ENCODE data around the gene KIF26B. TPM values are rescaled to one million over a fixed set of nuclear protein-coding genes. Genes with fewer than 3 reads are reported as not detected.

The KIF26B gene
- total RNA-seq, 1 donor from 2014 or later = 3.4 TPM

- Mint-ChIP-seq H3K4me3 (ENCODE audit: unreplicated experiment) (no peak overlapping the region), H3K27ac (ENCODE audit: unreplicated experiment) (no peak overlapping the region), H3K4me1 (ENCODE audit: unreplicated experiment) (peaks cover 4% of the 10 kb centered on the region), H3K9me3 (ENCODE audit: unreplicated experiment) (no peaks in the 10 kb centered on the region), H3K36me3 (ENCODE audit: low read depth, unreplicated experiment) (peaks cover 3% of the 10 kb centered on the region), H3K27me3 (ENCODE audit: unreplicated experiment) (no peaks in the 10 kb centered on the region)
- DNase-seq (ENCODE audit: low spot score) = no peak
- no peak for TF ChIP-seq CTCF (IDR thresholded peaks at IDR 0.05; ENCODE audit: unreplicated experiment)
Measured at GRCh38 chr1:245480393-245481120, 325.8 kb downstream of the KIF26B start.

DNA sequence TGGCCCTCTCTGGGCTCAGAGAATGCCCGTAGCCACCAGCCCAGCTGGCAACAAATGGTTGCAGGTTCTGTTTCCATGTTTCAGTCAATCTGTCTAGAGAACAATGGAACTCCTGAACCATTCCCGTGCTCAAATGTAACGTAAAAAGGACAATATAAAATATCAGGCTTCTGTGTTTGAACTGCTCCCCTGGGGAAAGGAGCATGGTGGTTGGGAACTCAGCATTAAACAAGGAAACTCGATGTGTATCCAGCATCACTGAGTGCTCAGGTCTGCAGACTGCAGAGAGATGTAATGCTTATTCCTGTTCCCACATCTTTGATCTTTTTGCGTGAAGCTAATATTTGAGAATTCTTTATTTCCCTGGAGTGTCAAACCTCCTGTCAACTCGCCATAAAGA, 326.5 kb downstream of the KIF26B start:
- H3K4me3 Mint-ChIP-seq (ENCODE audit: unreplicated experiment) = no peak overlapping the region
- peaks cover 4% of the 10 kb centered on the region for H3K4me1 Mint-ChIP-seq (ENCODE audit: unreplicated experiment)
- H3K36me3 Mint-ChIP-seq (ENCODE audit: low read depth, unreplicated experiment) = peaks cover 3% of the 10 kb centered on the region
- DNase-seq (ENCODE audit: low spot score) = no peak
- no peak for TF ChIP-seq CTCF (IDR thresholded peaks at IDR 0.05; ENCODE audit: unreplicated experiment)
- no peak overlapping the region for H3K27ac Mint-ChIP-seq (ENCODE audit: unreplicated experiment)
- H3K27me3 Mint-ChIP-seq (ENCODE audit: unreplicated experiment) = no peaks in the 10 kb centered on the region
- no peaks in the 10 kb centered on the region for H3K9me3 Mint-ChIP-seq (ENCODE audit: unreplicated experiment)

DNA sequence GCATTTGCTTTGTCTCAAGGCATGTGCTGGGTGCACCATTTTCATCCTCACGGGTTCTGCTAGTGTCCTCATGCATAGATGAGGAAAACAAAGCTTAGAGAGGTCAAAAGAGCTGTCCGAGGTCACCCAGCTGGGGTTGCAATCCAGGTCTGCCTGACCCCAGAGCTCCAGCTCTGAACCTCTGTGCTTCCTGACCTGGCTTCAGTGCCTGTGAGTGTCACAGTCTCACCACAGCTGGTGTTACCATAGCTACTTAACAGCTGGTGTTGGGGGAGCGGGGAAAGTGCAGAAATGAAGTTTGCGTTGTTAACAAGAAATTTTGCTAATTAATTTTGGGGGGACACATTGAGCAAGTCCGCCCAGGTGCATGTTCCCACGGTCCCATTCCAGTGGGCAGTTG, 328.5 kb downstream of the KIF26B start:
- DNase-seq (ENCODE audit: low spot score) = no peak
- H3K4me3 Mint-ChIP-seq (ENCODE audit: unreplicated experiment) = no peak overlapping the region
- H3K27me3 Mint-ChIP-seq (ENCODE audit: unreplicated experiment) = peaks cover 3% of the 10 kb centered on the region
- no peaks in the 10 kb centered on the region for H3K9me3 Mint-ChIP-seq (ENCODE audit: unreplicated experiment)
- no peaks in the 10 kb centered on the region for H3K36me3 Mint-ChIP-seq (ENCODE audit: low read depth, unreplicated experiment)
- TF ChIP-seq CTCF (IDR thresholded peaks at IDR 0.05; ENCODE audit: unreplicated experiment) = no peak
- H3K4me1 Mint-ChIP-seq (ENCODE audit: unreplicated experiment) = peaks cover 4% of the 10 kb centered on the region
- no peak overlapping the region for H3K27ac Mint-ChIP-seq (ENCODE audit: unreplicated experiment)

DNA sequence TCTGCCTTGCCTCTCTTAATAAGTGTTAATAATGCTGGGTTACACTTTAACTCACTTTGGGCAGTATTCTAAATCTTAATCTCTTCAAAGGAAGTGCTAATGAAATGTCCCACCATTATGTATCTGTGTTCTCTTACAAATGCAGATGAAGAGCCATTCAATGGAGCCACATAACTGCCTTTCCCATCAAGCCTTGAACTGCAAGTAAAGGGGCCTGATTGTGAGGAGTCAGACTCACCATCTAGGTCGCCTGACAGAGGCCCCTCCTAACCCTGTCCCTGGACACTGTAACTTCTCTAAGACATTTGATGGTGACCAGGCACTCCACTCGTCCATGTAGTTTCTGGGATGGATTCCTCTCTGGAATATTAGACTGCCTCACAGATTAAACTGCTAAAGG, 329.4 kb downstream of the KIF26B start:
- H3K9me3 Mint-ChIP-seq (ENCODE audit: unreplicated experiment) = no peaks in the 10 kb centered on the region
- H3K4me1 Mint-ChIP-seq (ENCODE audit: unreplicated experiment) = no peaks in the 10 kb centered on the region
- H3K4me3 Mint-ChIP-seq (ENCODE audit: unreplicated experiment) = no peak overlapping the region
- no peak overlapping the region for H3K27ac Mint-ChIP-seq (ENCODE audit: unreplicated experiment)
- no peak for DNase-seq (ENCODE audit: low spot score)
- H3K36me3 Mint-ChIP-seq (ENCODE audit: low read depth, unreplicated experiment) = no peaks in the 10 kb centered on the region
- H3K27me3 Mint-ChIP-seq (ENCODE audit: unreplicated experiment) = peaks cover 3% of the 10 kb centered on the region
- no peak for TF ChIP-seq CTCF (IDR thresholded peaks at IDR 0.05; ENCODE audit: unreplicated experiment)

GRCh38 chr1:245485996-245486395, 331.2 kb downstream of the KIF26B start:
- no peak for DNase-seq (ENCODE audit: low spot score)
- H3K36me3 Mint-ChIP-seq (ENCODE audit: low read depth, unreplicated experiment) = no peaks in the 10 kb centered on the region
- no peaks in the 10 kb centered on the region for H3K4me1 Mint-ChIP-seq (ENCODE audit: unreplicated experiment)
- H3K27ac Mint-ChIP-seq (ENCODE audit: unreplicated experiment) = no peak overlapping the region
- no peak overlapping the region for H3K4me3 Mint-ChIP-seq (ENCODE audit: unreplicated experiment)
- no peaks in the 10 kb centered on the region for H3K9me3 Mint-ChIP-seq (ENCODE audit: unreplicated experiment)
- peaks cover 3% of the 10 kb centered on the region for H3K27me3 Mint-ChIP-seq (ENCODE audit: unreplicated experiment)
- TF ChIP-seq CTCF (IDR thresholded peaks at IDR 0.05; ENCODE audit: unreplicated experiment) = no peak
